A549 (cell line): ENCODE measurements around the gene ADD2.

Experiments used
- CHD4 ChIP-seq: fragments of 200-600 bp; sonication (generic); IDR thresholded peaks from 2 replicates; pipeline ENCODE4 v1.6.1; 2016; ENCODE audit warnings: antibody characterized with exemption, mild to moderate bottlenecking, borderline replicate concordance
- MYC ChIP-seq: IDR thresholded peaks from 2 replicates; pipeline ENCODE4 v1.6.1; 2012; ENCODE audit warnings: mild to moderate bottlenecking, inconsistent platforms, low read length, improper control_type of control experiment, borderline replicate concordance
- PHF8 ChIP-seq: fragments of 200-600 bp; sonication (generic); IDR thresholded peaks from 2 replicates; pipeline ENCODE4 v1.6.1; 2016; ENCODE audit warnings: low read depth, mild to moderate bottlenecking, antibody characterized with exemption, moderate library complexity, borderline replicate concordance
- POLR2A ChIP-seq: IDR thresholded peaks from 2 replicates; pipeline ENCODE4 v1.6.1; 2012; ENCODE audit warnings: mild to moderate bottlenecking, low read length
- RFX5 ChIP-seq: fragments of 450-650 bp; IDR thresholded peaks from 2 replicates; pipeline ENCODE4 v1.7.1; 2014; ENCODE audit warnings: antibody characterized with exemption, mild to moderate bottlenecking, moderate library complexity
- SREBF2 ChIP-seq: fragments of 450-650 bp; IDR thresholded peaks from 2 replicates; pipeline ENCODE4 v1.6.1; 2014; ENCODE audit warnings: mild to moderate bottlenecking, moderate library complexity
- ZFP36 ChIP-seq: fragments of 450-650 bp; IDR thresholded peaks from 2 replicates; pipeline ENCODE4 v1.6.1; 2014; ENCODE audit warnings: borderline replicate concordance; ENCODE audit not compliant: partially characterized antibody
- TF ChIP-seq, protein P1 (sequence below): fragments of >200 bp; sonication (Bioruptor Twin); formaldehyde crosslinking; IDR thresholded peaks from 3 replicates; pipeline ENCODE4 v1.5.1; 2016

DNA sequence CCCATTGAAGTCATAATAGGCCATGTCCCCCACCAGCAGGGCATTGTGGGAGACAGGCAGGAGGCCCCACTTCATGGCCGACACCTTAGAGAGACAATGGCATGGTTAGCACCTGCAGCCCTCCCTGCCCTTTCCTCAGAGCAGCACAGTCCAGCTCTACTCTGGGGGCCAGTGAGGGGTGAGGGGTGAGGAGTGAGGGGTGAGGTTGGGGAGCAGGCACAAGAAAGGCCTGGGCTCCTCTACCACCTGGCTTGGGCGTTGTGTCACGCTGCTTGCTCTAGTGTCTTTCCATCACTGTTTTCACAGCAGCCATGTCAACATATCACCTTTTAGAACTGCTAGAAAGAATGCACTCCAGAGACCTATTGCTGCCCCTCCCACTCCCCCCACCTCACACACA, 77.2 kb downstream of the ADD2 start:
- TF ChIP-seq POLR2A: no peak
- TF ChIP-seq, protein P1, sequence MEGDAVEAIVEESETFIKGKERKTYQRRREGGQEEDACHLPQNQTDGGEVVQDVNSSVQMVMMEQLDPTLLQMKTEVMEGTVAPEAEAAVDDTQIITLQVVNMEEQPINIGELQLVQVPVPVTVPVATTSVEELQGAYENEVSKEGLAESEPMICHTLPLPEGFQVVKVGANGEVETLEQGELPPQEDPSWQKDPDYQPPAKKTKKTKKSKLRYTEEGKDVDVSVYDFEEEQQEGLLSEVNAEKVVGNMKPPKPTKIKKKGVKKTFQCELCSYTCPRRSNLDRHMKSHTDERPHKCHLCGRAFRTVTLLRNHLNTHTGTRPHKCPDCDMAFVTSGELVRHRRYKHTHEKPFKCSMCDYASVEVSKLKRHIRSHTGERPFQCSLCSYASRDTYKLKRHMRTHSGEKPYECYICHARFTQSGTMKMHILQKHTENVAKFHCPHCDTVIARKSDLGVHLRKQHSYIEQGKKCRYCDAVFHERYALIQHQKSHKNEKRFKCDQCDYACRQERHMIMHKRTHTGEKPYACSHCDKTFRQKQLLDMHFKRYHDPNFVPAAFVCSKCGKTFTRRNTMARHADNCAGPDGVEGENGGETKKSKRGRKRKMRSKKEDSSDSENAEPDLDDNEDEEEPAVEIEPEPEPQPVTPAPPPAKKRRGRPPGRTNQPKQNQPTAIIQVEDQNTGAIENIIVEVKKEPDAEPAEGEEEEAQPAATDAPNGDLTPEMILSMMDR: no peak
- no peak for TF ChIP-seq ZFP36
- no peak for TF ChIP-seq SREBF2
- no peak for TF ChIP-seq CHD4
- no peak for TF ChIP-seq MYC
- TF ChIP-seq RFX5: no peak
- no peak for TF ChIP-seq PHF8
